Gastrocnemius medialis (tissue), 4 donors: ENCODE measurements around the gene TFB1M. TPM values are rescaled to one million over a fixed set of nuclear protein-coding genes. Genes with fewer than 3 reads are reported as not detected.
A peak's percentile ranks its signal among the peaks of the same experiment; 100 is the strongest.

ENCODE experiments used
- ATAC-seq, 2 donors: fragments of 150-250 bp; one replicate each; pipeline ENCODE4 v1.9.1; 2016
- DNase-seq, 2 donors: peaks; one replicate each; pipeline ENCODE4 v3.0.0-alpha.2; 2019
- H3K27ac ChIP-seq, 4 donors: fragments of 200-600 bp; sonication (generic); 1 replicate in 1 of 4; 2 replicates in 3 of 4; pipeline ENCODE4 v1.5.1; 2016 to 2018; ENCODE audit warnings: mild to moderate bottlenecking in 2 of 4, moderate library complexity in 1 of 4
- H3K27me3 ChIP-seq, 3 donors: fragments of 200-600 bp; sonication (generic) in 2 of 3; 1 replicate in 1 of 3; 2 replicates in 2 of 3; pipeline versions ENCODE4 v1.5.1 to v1.6.0; 2016 to 2019; ENCODE audit warnings: mild to moderate bottlenecking in 1 of 3, moderate library complexity in 1 of 3
- H3K36me3 ChIP-seq, 2 donors: fragments of 200-600 bp; sonication (generic) in 1 of 2; one replicate each; pipeline ENCODE4 v1.5.1; 2017 to 2018
- H3K4me1 ChIP-seq, 2 donors: fragments of 200-600 bp; sonication (generic) in 1 of 2; one replicate each; pipeline ENCODE4 v1.5.1; 2016 to 2017; ENCODE audit warnings: mild to moderate bottlenecking in 2 of 2
- H3K4me3 ChIP-seq, 4 donors: fragments of 200-600 bp; sonication (generic) in 3 of 4; 1 replicate in 1 of 4; 2 replicates in 3 of 4; pipeline ENCODE4 v1.5.1; 2016 to 2019; ENCODE audit warnings: mild to moderate bottlenecking in 2 of 4
- H3K9me3 ChIP-seq, 3 donors: fragments of 200-600 bp; sonication (generic) in 2 of 3; 1 replicate in 1 of 3; 2 replicates in 2 of 3; pipeline ENCODE4 v1.5.1; 2016 to 2019
- CTCF ChIP-seq, 5 experiments: fragments of 450-650 bp in 3 of 5; fragments of 200-600 bp in 2 of 5; sonication (generic) in 2 of 5; IDR thresholded peaks in 4 of 5; conservative IDR thresholded peaks in 1 of 5; 1 replicate in 4 of 5; 2 replicates in 1 of 5; pipeline ENCODE4 v1.5.1; 2016 to 2019; ENCODE audit warnings: antibody characterized with exemption in 5 of 5, mild to moderate bottlenecking in 3 of 5, moderate library complexity in 3 of 5
- POLR2A ChIP-seq, 2 donors: fragments of 450-650 bp; IDR thresholded peaks; one replicate each; pipeline ENCODE4 v1.6.1; 2017; ENCODE audit warnings: antibody characterized with exemption in 2 of 2, mild to moderate bottlenecking in 2 of 2, moderate library complexity in 2 of 2
- in situ Hi-C, 4 donors: fragments of 200-750 bp; cut with MboI; loops; one replicate each; pipeline versions ENCODE4 v1.15.0 to v1.8.0; 2017; ENCODE audit warnings: low sequenced_read_pairs in 4 of 4
- intact Hi-C: fragments of 100-400 bp; cut with DNase I; formaldehyde crosslinking; loops from one replicate; pipeline ENCODE4 v1.15.1; 2023; ENCODE audit warnings: low total_unique reads
- total RNA-seq, 4 donors: library from RNA; depleted of rRNA; stranded (reverse); fragments of >200 nt; gene quantifications; one replicate each; pipeline versions ENCODE4 v1.1.0 to v1.2.3, GENCODE V29; 2016

Gene TFB1M
- total RNA-seq, 4 donors from 2014 or later = 13.4 to 34.4 (median 29.2) TPM

- in situ Hi-C loops (no loop called here), intact Hi-C loops (no loop called here)
- Histone ChIP-seq H3K27me3 (no peaks in the 10 kb centered on the region), H3K4me1 (peaks cover 0 to 5% of the 10 kb centered on the region in 2 donors), H3K36me3 (peaks cover 0 to 41% of the 10 kb centered on the region in 2 donors), H3K9me3 (no peaks in the 10 kb centered on the region), H3K4me3 (no peak overlapping the region), H3K27ac (no peak overlapping the region)
- no peak for TF ChIP-seq CTCF (IDR thresholded peaks at IDR 0.05 in 4 of 5, conservative IDR thresholded peaks at IDR 0.05 in 1 of 5)
- ATAC-seq (no peak), DNase-seq (no peak)
Observed at GRCh38 chr6:155261111-155261900, 53.0 kb downstream of the TFB1M start.

- no peak for ATAC-seq
- no peak for DNase-seq
- H3K4me1 ChIP-seq = peaks cover 0 to 5% of the 10 kb centered on the region in 2 donors
- intact Hi-C loops (no loop called here), in situ Hi-C loops (no loop called here)
- no peak for TF ChIP-seq POLR2A (IDR thresholded peaks at IDR 0.05)
- TF ChIP-seq CTCF (IDR thresholded peaks at IDR 0.05 in 4 of 5, conservative IDR thresholded peaks at IDR 0.05 in 1 of 5) = no peak
- H3K36me3 ChIP-seq = peaks cover 0 to 45% of the 10 kb centered on the region in 2 donors
- no peaks in the 10 kb centered on the region for H3K27me3 ChIP-seq
- no peak overlapping the region for H3K27ac ChIP-seq
- no peak overlapping the region for H3K4me3 ChIP-seq
- H3K9me3 ChIP-seq = no peaks in the 10 kb centered on the region
Observed at GRCh38 chr6:155260686-155261085, 53.6 kb downstream of the TFB1M start.

- H3K4me3 ChIP-seq = peak overlapping the region in 1 of 4 donors; percentile 21
- ATAC-seq (no peak), DNase-seq (no peak)
- no peaks in the 10 kb centered on the region for H3K9me3 ChIP-seq
- peak overlapping the region in 1 of 4 donors; percentile 12 for H3K27ac ChIP-seq
- H3K4me1 ChIP-seq = peaks cover 0 to 5% of the 10 kb centered on the region in 2 donors
- H3K27me3 ChIP-seq = no peaks in the 10 kb centered on the region
- in situ Hi-C loops = loop anchor here in 1 of 4 donors (10.0 kb wide), 1 partner anchor 85 kb away; no protein-coding TSS in a partner anchor
- intact Hi-C loops = no loop called here
- TF ChIP-seq POLR2A (IDR thresholded peaks at IDR 0.05) (no peak), CTCF (IDR thresholded peaks at IDR 0.05 in 4 of 5, conservative IDR thresholded peaks at IDR 0.05 in 1 of 5) (no peak)
- H3K36me3 ChIP-seq = peaks cover 0 to 53% of the 10 kb centered on the region in 2 donors
Observed at GRCh38 chr6:155259897-155260296, 54.4 kb downstream of the TFB1M start.

- no peak for ATAC-seq
- intact Hi-C loops (no loop called here), in situ Hi-C loops (loop anchor here in 1 of 4 donors (10.0 kb wide), 1 partner anchor 84 kb away; no protein-coding TSS in a partner anchor)
- Histone ChIP-seq H3K9me3 (no peaks in the 10 kb centered on the region), H3K27me3 (no peaks in the 10 kb centered on the region), H3K4me3 (no peak overlapping the region), H3K4me1 (peaks cover 4 to 5% of the 10 kb centered on the region in 2 donors), H3K27ac (no peak overlapping the region), H3K36me3 (peaks cover 0 to 55% of the 10 kb centered on the region in 2 donors)
- TF ChIP-seq POLR2A (IDR thresholded peaks at IDR 0.05) (no peak), CTCF (IDR thresholded peaks at IDR 0.05 in 4 of 5, conservative IDR thresholded peaks at IDR 0.05 in 1 of 5) (no peak)
- DNase-seq = no peak
Observed at GRCh38 chr6:155259204-155259603, 55.1 kb downstream of the TFB1M start.
